Measurements from ENCODE around the gene PKDCC. TPM values are rescaled to one million over a fixed set of nuclear protein-coding genes. Genes with fewer than 3 reads are reported as not detected.

PKDCC gene
- total RNA-seq, 4 donors from 2014 or later = 152 to 246 (median 186) TPM

GRCh38 chr2:42057159-42057901 lies 9.5 kb downstream of the PKDCC start:
- Histone ChIP-seq H3K27ac (peak overlapping the region; percentile 94 to 99 (median 98)), H3K4me1 (peaks cover 72 to 77% of the 10 kb centered on the region in 2 donors), H3K9me3 (no peaks in the 10 kb centered on the region), H3K27me3 (no peaks in the 10 kb centered on the region), H3K4me3 (no peak overlapping the region), H3K36me3 (peaks cover 9 to 48% of the 10 kb centered on the region in 2 donors)
- no peak for ATAC-seq
- intact Hi-C loops (cut with DNase I; ENCODE audit: low total_unique reads) (no loop called here), in situ Hi-C loops (cut with MboI; ENCODE audit: low sequenced_read_pairs in 4 of 4) (no loop called here)
- no peak for DNase-seq
- no peak for TF ChIP-seq POLR2A (IDR thresholded peaks at IDR 0.05)
- no peak for TF ChIP-seq CTCF (IDR thresholded peaks at IDR 0.05 in 4 of 5, conservative IDR thresholded peaks at IDR 0.05 in 1 of 5)

GRCh38 chr2:42057902-42058450 lies 10.2 kb downstream of the PKDCC start:
- H3K4me1 ChIP-seq = peaks cover 65 to 72% of the 10 kb centered on the region in 2 donors
- H3K36me3 ChIP-seq = peaks cover 9 to 48% of the 10 kb centered on the region in 2 donors
- intact Hi-C loops (cut with DNase I; ENCODE audit: low total_unique reads) = no loop called here
- peak overlapping the region; percentile 94 to 99 (median 98) for H3K27ac ChIP-seq
- no peak for ATAC-seq
- no peaks in the 10 kb centered on the region for H3K9me3 ChIP-seq
- H3K27me3 ChIP-seq = no peaks in the 10 kb centered on the region
- TF ChIP-seq CTCF (IDR thresholded peaks at IDR 0.05 in 4 of 5, conservative IDR thresholded peaks at IDR 0.05 in 1 of 5) (no peak), POLR2A (IDR thresholded peaks at IDR 0.05) (no peak)
- in situ Hi-C loops (cut with MboI; ENCODE audit: low sequenced_read_pairs in 4 of 4) = no loop called here
- DNase-seq = no peak
- no peak overlapping the region for H3K4me3 ChIP-seq

GRCh38 chr2:42059261-42059898 lies 11.6 kb downstream of the PKDCC start:
- intact Hi-C loops (cut with DNase I; ENCODE audit: low total_unique reads) (no loop called here), in situ Hi-C loops (cut with MboI; ENCODE audit: low sequenced_read_pairs in 4 of 4) (no loop called here)
- DNase-seq (no peak), ATAC-seq (no peak)
- TF ChIP-seq POLR2A (IDR thresholded peaks at IDR 0.05) (no peak), CTCF (IDR thresholded peaks at IDR 0.05 in 4 of 5, conservative IDR thresholded peaks at IDR 0.05 in 1 of 5) (no peak)
- Histone ChIP-seq H3K27ac (peak overlapping the region; percentile 94 to 99 (median 98)), H3K9me3 (no peaks in the 10 kb centered on the region), H3K36me3 (peaks cover 9 to 48% of the 10 kb centered on the region in 2 donors), H3K27me3 (no peaks in the 10 kb centered on the region), H3K4me1 (peaks cover 51 to 59% of the 10 kb centered on the region in 2 donors), H3K4me3 (no peak overlapping the region)

GRCh38 chr2:42060028-42060427 lies 12.2 kb downstream of the PKDCC start:
- in situ Hi-C loops (cut with MboI; ENCODE audit: low sequenced_read_pairs in 4 of 4) (no loop called here), intact Hi-C loops (cut with DNase I; ENCODE audit: low total_unique reads) (no loop called here)
- Histone ChIP-seq H3K4me3 (no peak overlapping the region), H3K27me3 (no peaks in the 10 kb centered on the region), H3K4me1 (peaks cover 45 to 52% of the 10 kb centered on the region in 2 donors), H3K27ac (peak overlapping the region; percentile 94 to 99 (median 98)), H3K9me3 (no peaks in the 10 kb centered on the region), H3K36me3 (peaks cover 9 to 44% of the 10 kb centered on the region in 2 donors)
- DNase-seq (no peak), ATAC-seq (peak in 1 of 2 donors; percentile 21)
- TF ChIP-seq CTCF (IDR thresholded peaks at IDR 0.05 in 4 of 5, conservative IDR thresholded peaks at IDR 0.05 in 1 of 5) (no peak), POLR2A (IDR thresholded peaks at IDR 0.05) (no peak)
